H1 (cell line): ENCODE data around the gene ADAMTS3. TPM values are rescaled to one million over a fixed set of nuclear protein-coding genes. Genes with fewer than 3 reads are reported as not detected.

Source experiments
- CREB1 ChIP-seq: IDR thresholded peaks from 2 replicates; pipeline ENCODE4 v1.6.1; 2012; ENCODE audit warnings: inconsistent platforms
- CTBP2 ChIP-seq: IDR thresholded peaks from 2 replicates; pipeline ENCODE4 v1.7.0; 2011; ENCODE audit warnings: borderline replicate concordance, mild to moderate bottlenecking, moderate library complexity, mixed read lengths, low read length; ENCODE audit not compliant: insufficient read depth, insufficient read length
- E2F6 ChIP-seq: IDR thresholded peaks from 2 replicates; pipeline ENCODE4 v1.6.1; 2012; ENCODE audit warnings: inconsistent platforms
- EP300 ChIP-seq, 2 experiments: IDR thresholded peaks; 1 replicate in 1 of 2; 2 replicates in 1 of 2; pipeline ENCODE4 v1.6.1; 2011 to 2012; ENCODE audit warnings: low read depth in 2 of 2, low read length in 2 of 2, mild to moderate bottlenecking in 2 of 2, borderline replicate concordance in 1 of 2, inconsistent platforms in 1 of 2, moderate library complexity in 1 of 2
- HDAC2 ChIP-seq, 2 experiments: fragments of 300-600 bp in 1 of 2; sonication (generic) in 1 of 2; IDR thresholded peaks; 2 replicates each; pipeline ENCODE4 v1.6.1; 2011 to 2012; ENCODE audit warnings: low read depth in 2 of 2, low read length in 2 of 2, mild to moderate bottlenecking in 2 of 2, moderate library complexity in 2 of 2, borderline replicate concordance in 1 of 2, inconsistent platforms in 1 of 2
- HDAC6 ChIP-seq: IDR thresholded peaks from one replicate; pipeline ENCODE4 v1.7.1; 2012; ENCODE audit warnings: low read depth, mild to moderate bottlenecking, inconsistent platforms, low read length, moderate library complexity
- KDM1A ChIP-seq: fragments of 200-600, 300-600 bp; sonication (generic); IDR thresholded peaks from 2 replicates; pipeline ENCODE4 v1.7.1; 2016; ENCODE audit warnings: mild to moderate bottlenecking, low read length, borderline replicate concordance
- KDM4A ChIP-seq: IDR thresholded peaks from one replicate; pipeline ENCODE4 v1.7.1; 2012; ENCODE audit warnings: low read depth, mild to moderate bottlenecking, moderate library complexity, low read length, inconsistent platforms; ENCODE audit not compliant: severe bottlenecking
- KDM5A ChIP-seq: fragments of 200-600 bp; IDR thresholded peaks from 2 replicates; pipeline ENCODE4 v1.7.1; 2012; ENCODE audit warnings: mild to moderate bottlenecking, low read length, inconsistent platforms, mixed read lengths
- MAX ChIP-seq: IDR thresholded peaks from 2 replicates; pipeline ENCODE4 v1.6.1; 2012; ENCODE audit warnings: inconsistent platforms
- RAD21 ChIP-seq, 2 experiments: IDR thresholded peaks in 1 of 2; conservative IDR thresholded peaks in 1 of 2; 2 replicates each; pipeline ENCODE4 v1.6.1; 2011; ENCODE audit warnings: low read depth in 2 of 2, low read length in 2 of 2, improper control_type of control experiment in 1 of 2, inconsistent platforms in 1 of 2, mild to moderate bottlenecking in 1 of 2, moderate library complexity in 1 of 2
- RBBP5 ChIP-seq: IDR thresholded peaks from 2 replicates; pipeline ENCODE4 v1.7.1; 2012; ENCODE audit warnings: low read depth, mild to moderate bottlenecking, inconsistent platforms, low read length, moderate library complexity, borderline replicate concordance
- SAP30 ChIP-seq: fragments of 300-600 bp; sonication (generic); IDR thresholded peaks from 2 replicates; pipeline ENCODE4 v1.7.1; 2012; ENCODE audit warnings: low read length, moderate library complexity, mild to moderate bottlenecking, inconsistent platforms; ENCODE audit not compliant: insufficient read depth, insufficient replicate concordance
- SIN3A ChIP-seq, 2 experiments: IDR thresholded peaks in 1 of 2; conservative IDR thresholded peaks in 1 of 2; 2 replicates each; pipeline ENCODE4 v1.6.1; 2011 to 2012; ENCODE audit warnings: low read length in 2 of 2, improper control_type of control experiment in 1 of 2, low read depth in 1 of 2, mild to moderate bottlenecking in 1 of 2
- SP1 ChIP-seq: IDR thresholded peaks from 2 replicates; pipeline ENCODE4 v1.6.1; 2011; ENCODE audit warnings: low read depth, low read length
- TAF1 ChIP-seq: IDR thresholded peaks from 2 replicates; pipeline ENCODE4 v1.6.1; 2011; ENCODE audit warnings: mild to moderate bottlenecking, low read depth, low read length
- TAF7 ChIP-seq: optimal IDR thresholded peaks from 2 replicates; pipeline ENCODE3; 2011; ENCODE audit warnings: low read depth, mild to moderate bottlenecking, inconsistent platforms, low read length, moderate library complexity, borderline replicate concordance
- TEAD4 ChIP-seq: IDR thresholded peaks from 2 replicates; pipeline ENCODE4 v1.6.1; 2012; ENCODE audit warnings: low read depth, low read length, inconsistent platforms, mixed read lengths
- USF2 ChIP-seq: IDR thresholded peaks from 2 replicates; pipeline ENCODE4 v1.6.1; 2011; ENCODE audit warnings: low read length, improper control_type of control experiment
- polyA plus RNA-seq, 7 experiments: library from polyadenylated mRNA; depleted of rRNA in 3 of 7; stranded (reverse) in 5 of 7; unstranded in 2 of 7; fragments of >200 nt in 5 of 7; fragments of 200-250 nt in 2 of 7; gene quantifications; 1 replicate in 5 of 7; 2 replicates in 1 of 7; 4 replicates in 1 of 7; pipeline versions ENCODE4 v1.2.1 to v1.2.3, GENCODE V29; 2011 to 2013; ENCODE audit warnings: missing spikeins in 2 of 7, mixed read lengths in 2 of 7
- total RNA-seq: library from RNA; stranded (reverse); fragmentation: NEBNext Ultra II Directional; extraction: Animal tissue kit (Norgen Biotek cat#: 25700); gene quantifications from 2 replicates; pipeline ENCODE4 v1.2.1, GENCODE V29; 2021

Gene ADAMTS3
- total and polyA plus RNA-seq, 2 of the 8 experiments (the other 6 are each of a cell fraction or from before 2014, with no cell fraction given): 1.3 to 3.4 TPM

- TF ChIP-seq RAD21 (IDR thresholded peaks at IDR 0.05 in 1 of 2, conservative IDR thresholded peaks at IDR 0.05 in 1 of 2; ENCODE audit: low read depth in 2 of 2, low read length in 2 of 2) (peak; percentile 27 to 44; a peak in 3 of 4 replicates), KDM1A (no peak; the same call in 1 of the 2 replicates), MAX (peak; percentile 87), E2F6 (no peak), EP300 (IDR thresholded peaks at IDR 0.05; ENCODE audit: borderline replicate concordance in 1 of 2, low read depth in 2 of 2, low read length in 2 of 2) (peak in 1 of 2 experiments; percentile 64; a peak in 1 of 3 replicates), KDM4A (peak; percentile 82), TAF7 (no peak), RBBP5 (peak; percentile 94), KDM5A (no peak), SP1 (peak; percentile 71), USF2 (no peak), SIN3A (conservative IDR thresholded peaks at IDR 0.05 in 1 of 2, IDR thresholded peaks at IDR 0.05 in 1 of 2; ENCODE audit: low read depth in 1 of 2, low read length in 2 of 2) (peak; percentile 94 to 98), SAP30 (peak; percentile 58), CREB1 (no peak), HDAC2 (IDR thresholded peaks at IDR 0.05; ENCODE audit: borderline replicate concordance in 1 of 2, low read depth in 2 of 2, low read length in 2 of 2) (peak; percentile 5 to 94; a peak in 2 of 4 replicates), CTBP2 (peak; percentile 72), TAF1 (peak; percentile 29; the same call in 1 of the 2 replicates), TEAD4 (no peak), HDAC6 (no peak)
These were observed 973 bp downstream of the ADAMTS3 start (continued) for GRCh38 chr4:72567821-72568675.
